Right lobe of liver (tissue), 6 donors: ENCODE measurements around the gene SAYSD1. TPM values are rescaled to one million over a fixed set of nuclear protein-coding genes. Genes with fewer than 3 reads are reported as not detected.

Experiments used
- ATAC-seq, 4 donors: fragments of 200-7000 bp; cut with Tn5 transposase; one replicate each; pipeline ENCODE4 v1.9.1; 2020; ENCODE audit warnings: mild to moderate bottlenecking in 4 of 4, moderate library complexity in 4 of 4
- DNase-seq, 3 donors: peaks; one replicate each; pipeline ENCODE4 v3.0.0-alpha.2; 2020
- H3K27ac ChIP-seq, 3 donors: fragments of 200-600 bp; one replicate each; pipeline ENCODE4 v1.8.0; 2022
- H3K27me3 ChIP-seq, 2 donors: fragments of 200-600 bp; one replicate each; pipeline ENCODE4 v1.8.0; 2022
- H3K36me3 ChIP-seq, 4 donors: fragments of 200-600 bp; sonication (generic) in 1 of 4; one replicate each; pipeline versions ENCODE4 v1.5.1 to v1.8.0; 2017 to 2022; ENCODE audit warnings: control low read depth in 1 of 4
- H3K4me1 ChIP-seq, 4 donors: fragments of 200-600 bp; sonication (generic) in 1 of 4; one replicate each; pipeline versions ENCODE4 v1.5.1 to v1.8.0; 2017 to 2022; ENCODE audit warnings: control low read depth in 1 of 4
- H3K4me3 ChIP-seq, 3 donors: fragments of 200-600 bp; one replicate each; pipeline ENCODE4 v1.8.0; 2022
- H3K9me3 ChIP-seq, 4 donors: fragments of 200-600 bp; sonication (generic) in 1 of 4; one replicate each; pipeline versions ENCODE4 v1.5.1 to v1.8.0; 2017 to 2022; ENCODE audit warnings: control low read depth in 1 of 4
- CTCF ChIP-seq, 4 donors: fragments of 200-600 bp in 3 of 4; fragments of 450-650 bp in 1 of 4; IDR thresholded peaks; one replicate each; pipeline versions ENCODE4 v1.5.1 to v1.8.0; 2016 to 2022; ENCODE audit warnings: antibody characterized with exemption in 4 of 4, mild to moderate bottlenecking in 2 of 4
- POLR2A ChIP-seq: fragments of 450-650 bp; IDR thresholded peaks from one replicate; pipeline ENCODE4 v1.6.1; 2017; ENCODE audit warnings: antibody characterized with exemption, mild to moderate bottlenecking
- WGBS: methylation state at CpG from one replicate; pipeline ENCODE4 v1.1.6; 2018; ENCODE audit warnings: low coverage, low lambda C conversion rate; ENCODE audit not compliant: insufficient coverage; ENCODE audit errors: missing lambda C conversion rate; 5-methylcytosine and 5-hydroxymethylcytosine counted together
- intact Hi-C, 2 donors: fragments of 100-400 bp; cut with DNase I; formaldehyde crosslinking; loops; one replicate each; pipeline versions ENCODE4 v1.11.2 to v1.14.1; 2022
- total RNA-seq, 6 experiments: library from RNA; depleted of rRNA in 2 of 6; stranded (reverse); fragments of >200 nt in 2 of 6; fragmentation: NEBNext Ultra II Directional in 3 of 6; extraction: Animal tissue kit (Norgen Biotek cat#: 25700) in 3 of 6; gene quantifications; one replicate each; pipeline versions ENCODE4 v1.1.0 to v1.2.4, GENCODE V29; 2016 to 2023
- donor health status: DM: no; HTN: yes; CAD: no.
- donor health status: DM: no; HTN: no; CAD: no.
- donor health status: DM: no; HTN: no; CAD: no.
- donor health status: DM: no; HTN: yes; CAD: no.
- donor health status: DM: no; HTN: yes; CAD: no.

The SAYSD1 gene
- total RNA-seq, 6 experiments from 2014 or later = 4.3 to 9.3 (median 7.0) TPM

GRCh38 chr6:39075807-39076622, 39.0 kb downstream of the SAYSD1 start:
- H3K4me3 ChIP-seq = no peak overlapping the region
- no peaks in the 10 kb centered on the region for H3K27me3 ChIP-seq
- H3K4me1 ChIP-seq = no peaks in the 10 kb centered on the region
- no peak for ATAC-seq
- TF ChIP-seq CTCF (IDR thresholded peaks at IDR 0.05) (no peak), POLR2A (no peak)
- H3K27ac ChIP-seq = no peak overlapping the region
- 84% methylated on average over 4 of the region's 11 CpGs for WGBS
- intact Hi-C loops = loop anchor here in 1 of 2 donors (10.0 kb wide), 1 partner anchor 91 kb away; no protein-coding TSS in a partner anchor
- H3K36me3 ChIP-seq = no peaks in the 10 kb centered on the region
- H3K9me3 ChIP-seq = no peaks in the 10 kb centered on the region
- DNase-seq = no peak

GRCh38 chr6:39075010-39075686, 39.8 kb downstream of the SAYSD1 start:
- ATAC-seq (no peak), DNase-seq (peak in 1 of 3 donors; percentile 25)
- H3K27me3 ChIP-seq = no peaks in the 10 kb centered on the region
- H3K36me3 ChIP-seq = no peaks in the 10 kb centered on the region
- no peak overlapping the region for H3K27ac ChIP-seq
- intact Hi-C loops = loop anchor here in 1 of 2 donors (10.0 kb wide), 1 partner anchor 90 kb away; no protein-coding TSS in a partner anchor
- WGBS = 49% methylated on average over 7 of the region's 12 CpGs
- no peaks in the 10 kb centered on the region for H3K9me3 ChIP-seq
- no peaks in the 10 kb centered on the region for H3K4me1 ChIP-seq
- TF ChIP-seq POLR2A (no peak), CTCF (IDR thresholded peaks at IDR 0.05) (no peak)
- H3K4me3 ChIP-seq = no peak overlapping the region

- no peak for ATAC-seq
- no peak overlapping the region for H3K4me3 ChIP-seq
- 53% methylated on average over 3 of the region's 9 CpGs for WGBS
- no peak for TF ChIP-seq POLR2A
- TF ChIP-seq CTCF (IDR thresholded peaks at IDR 0.05) = no peak
- no peaks in the 10 kb centered on the region for H3K36me3 ChIP-seq
- no peaks in the 10 kb centered on the region for H3K4me1 ChIP-seq
- DNase-seq = no peak
- no peak overlapping the region for H3K27ac ChIP-seq
- H3K27me3 ChIP-seq = no peaks in the 10 kb centered on the region
- intact Hi-C loops = loop anchor here in 1 of 2 donors (10.0 kb wide), 1 partner anchor 90 kb away; no protein-coding TSS in a partner anchor
- no peaks in the 10 kb centered on the region for H3K9me3 ChIP-seq
Measured at GRCh38 chr6:39074486-39074885, 40.5 kb downstream of the SAYSD1 start.

- H3K4me3 ChIP-seq = no peak overlapping the region
- no peaks in the 10 kb centered on the region for H3K9me3 ChIP-seq
- 76% methylated on average over 10 of the region's 17 CpGs for WGBS
- no peak for TF ChIP-seq CTCF (IDR thresholded peaks at IDR 0.05)
- TF ChIP-seq POLR2A = no peak
- H3K27ac ChIP-seq = no peak overlapping the region
- no peaks in the 10 kb centered on the region for H3K27me3 ChIP-seq
- intact Hi-C loops = loop anchor here in 1 of 2 donors (10.0 kb wide), 1 partner anchor 89 kb away; no protein-coding TSS in a partner anchor
- ATAC-seq = no peak
- no peak for DNase-seq
- no peaks in the 10 kb centered on the region for H3K4me1 ChIP-seq
- no peaks in the 10 kb centered on the region for H3K36me3 ChIP-seq
Measured at GRCh38 chr6:39073471-39074355, 41.3 kb downstream of the SAYSD1 start.
